ENCODE results near the gene TXNDC12. TPM values are rescaled to one million over a fixed set of nuclear protein-coding genes. Genes with fewer than 3 reads are reported as not detected.

Gene TXNDC12
- total and polyA plus RNA-seq, 9 of the 15 experiments (the other 6 are each of a cell fraction or from before 2014, with no cell fraction given), result 17.0 to 60.8 (median 37.8) TPM

- H3K9me3 ChIP-seq (replicated peaks; ENCODE audit: control insufficient read depth, insufficient read depth, low read depth, low read length), result no peaks in the 10 kb centered on the region
- no peak overlapping the region for H3K27ac ChIP-seq (ENCODE audit: extremely low read depth, low read depth, low read length)
- H3K36me3 ChIP-seq (ENCODE audit: control insufficient read depth, insufficient read depth, low read length), result no peaks in the 10 kb centered on the region
- DNase-seq (ENCODE audit: extremely low read depth in 1 of 4, low spot score in 3 of 4), result peak; percentile 89 to 91 (median 89)
- H2AFZ ChIP-seq (ENCODE audit: low read depth, low read length), result no peak overlapping the region
- H4K20me1 ChIP-seq (replicated peaks; ENCODE audit: control insufficient read depth, insufficient read depth, low read length), result no peaks in the 10 kb centered on the region
- no peaks in the 10 kb centered on the region for H3K79me2 ChIP-seq (ENCODE audit: control insufficient read depth, insufficient read depth, low read length)
- H3K9ac ChIP-seq (ENCODE audit: insufficient read depth in 1 of 2, low read depth in 2 of 2, low read length in 2 of 2), result no peak overlapping the region
- ChIA-PET CTCF (ENCODE audit: low intra/inter-chr PET ratio) (interaction anchor here (0.7 to 6.0 kb wide), 3 partner anchors 102 to 1128 kb away, joined by 3 to 61 read pairs (median 4); no protein-coding TSS in a partner anchor), POLR2A (no interaction called here)
- in situ Hi-C loops (cut with MboI) (no loop called here), intact Hi-C loops (cut with micrococcal nuclease) (loop anchor here (1.0 to 10.0 kb wide), 4 partner anchors 105 to 435 kb away; no protein-coding TSS in a partner anchor)
- ATAC-seq, result peak; percentile 96
- no peak overlapping the region for H3K4me2 ChIP-seq (ENCODE audit: insufficient read depth, low read length)
- H3K4me1 ChIP-seq (replicated peaks in 1 of 2; ENCODE audit: control insufficient read depth in 2 of 2, insufficient read depth in 2 of 2, low read length in 2 of 2), result peaks cover 0 to 7% of the 10 kb centered on the region in 2 experiments; a peak in 4 of 5 replicates
- FAIRE-seq, result peak; percentile 96
- no peak overlapping the region for H3K4me3 ChIP-seq
- WGBS (ENCODE audit: insufficient coverage, low coverage, missing lambda C conversion rate), result 30% methylated on average over 9 of the region's 9 CpGs
- no peaks in the 10 kb centered on the region for H3K9me1 ChIP-seq (ENCODE audit: control insufficient read depth, insufficient read depth, low read length)
- H3K27me3 ChIP-seq (ENCODE audit: control insufficient read depth in 2 of 2, insufficient read depth in 2 of 2, low read length in 2 of 2), result peaks cover 0 to 3% of the 10 kb centered on the region in 2 experiments; a peak in 2 of 5 replicates
- no TSS peak for BruUV-seq (replicated peaks)
- TF ChIP-seq HMBOX1 (IDR thresholded peaks at IDR 0.05), result peak; percentile 96
- TF ChIP-seq HNRNPL (IDR thresholded peaks at IDR 0.05; ENCODE audit: low read depth, low read length), result no peak
- no peak for TF ChIP-seq ZNF436 (CRISPR knock-in tag; IDR thresholded peaks at IDR 0.05)
- peak; percentile 31; the same call in 1 of the 2 replicates for TF ChIP-seq ZNF384 (IDR thresholded peaks at IDR 0.05; ENCODE audit: low read depth, low read length)
- TF ChIP-seq ZNF766 (CRISPR knock-in tag; conservative IDR thresholded peaks at IDR 0.05), result 0 out of 2 replicates have a peak, but pooled peaks have one; percentile 30
- peak; percentile 52; the same call in 1 of the 2 replicates for TF ChIP-seq CEBPG (CRISPR knock-in tag; IDR thresholded peaks at IDR 0.05)
- TF ChIP-seq CEBPG (tag; conservative IDR thresholded peaks at IDR 0.05 in 1 of 2, IDR thresholded peaks at IDR 0.05 in 1 of 2), result peak; percentile 41 to 89; a peak in 3 of 4 replicates
- no peak for TF ChIP-seq TFAM (CRISPR knock-in tag; conservative IDR thresholded peaks at IDR 0.05)
- TF ChIP-seq DEAF1 (CRISPR knock-in tag; IDR thresholded peaks at IDR 0.05), result peak; percentile 93
- 0 out of 2 replicates have a peak, but pooled peaks have one; percentile 41 for TF ChIP-seq LCOR (CRISPR knock-in tag; IDR thresholded peaks at IDR 0.05)
Measured at GRCh38 chr1:52002038-52002917, 52.7 kb downstream of the TXNDC12 start.
